ENCODE data around the gene THOC5.
A peak's percentile ranks its signal among the peaks of the same experiment; 100 is the strongest.
"Not testable (repeated sequence)": the region's sequence is repeated elsewhere in the genome, so short reads cannot be mapped to it uniquely, and the experiment has no call there.

THOC5 gene

GRCh38 chr22:29563652-29564460 lies 10.3 kb upstream of the THOC5 start:
- DNase-seq (ENCODE audit: low read depth), result no peak

GRCh38 chr22:29559853-29560252 lies 6.3 kb upstream of the THOC5 start:
- no peak for DNase-seq (ENCODE audit: low read depth)

- DNase-seq (ENCODE audit: low read depth), result no peak
Observed at GRCh38 chr22:29559030-29559429, 5.5 kb upstream of the THOC5 start.

- DNase-seq (ENCODE audit: low read depth), result peak; percentile 53
Observed at GRCh38 chr22:29555065-29555644, 1.6 kb upstream of the THOC5 start.

GRCh38 chr22:29552357-29552756 lies 1.2 kb downstream of the THOC5 start:
- not testable (repeated sequence) for DNase-seq (ENCODE audit: low read depth)

GRCh38 chr22:29550005-29550404 lies 3.6 kb downstream of the THOC5 start:
- DNase-seq (ENCODE audit: low read depth), result no peak

GRCh38 chr22:29545045-29545444 lies 8.5 kb downstream of the THOC5 start:
- not testable (repeated sequence) for DNase-seq (ENCODE audit: low read depth)

GRCh38 chr22:29541845-29542244 lies 11.7 kb downstream of the THOC5 start:
- DNase-seq (ENCODE audit: low read depth), result no peak

- no peak for DNase-seq (ENCODE audit: low read depth)
Observed at GRCh38 chr22:29539105-29539504, 14.5 kb downstream of the THOC5 start.

GRCh38 chr22:29536411-29536810 lies 17.1 kb downstream of the THOC5 start:
- no peak for DNase-seq (ENCODE audit: low read depth)

GRCh38 chr22:29531419-29531818 lies 22.1 kb downstream of the THOC5 start:
- no peak for DNase-seq (ENCODE audit: low read depth)

GRCh38 chr22:29530716-29531115 lies 22.8 kb downstream of the THOC5 start:
- DNase-seq (ENCODE audit: low read depth), result no peak

- DNase-seq (ENCODE audit: low read depth), result no peak
Observed at GRCh38 chr22:29528144-29528543, 25.4 kb downstream of the THOC5 start.

GRCh38 chr22:29524442-29525191 lies 28.9 kb downstream of the THOC5 start:
- no peak for DNase-seq (ENCODE audit: low read depth)

GRCh38 chr22:29523761-29524160 lies 29.8 kb downstream of the THOC5 start:
- no peak for DNase-seq (ENCODE audit: low read depth)

GRCh38 chr22:29521526-29521925 lies 32.0 kb downstream of the THOC5 start:
- no peak for DNase-seq (ENCODE audit: low read depth)

GRCh38 chr22:29520851-29521250 lies 32.7 kb downstream of the THOC5 start:
- DNase-seq (ENCODE audit: low read depth), result peak; percentile 15

- DNase-seq (ENCODE audit: low read depth), result no peak
Observed at GRCh38 chr22:29519996-29520395, 33.6 kb downstream of the THOC5 start.

- DNase-seq (ENCODE audit: low read depth), result no peak
Observed at GRCh38 chr22:29518427-29518826, 35.1 kb downstream of the THOC5 start.

- DNase-seq (ENCODE audit: low read depth), result no peak
Observed at GRCh38 chr22:29517215-29517908, 36.2 kb downstream of the THOC5 start.

GRCh38 chr22:29512031-29512430 lies 41.5 kb downstream of the THOC5 start:
- DNase-seq (ENCODE audit: low read depth), result no peak

GRCh38 chr22:29511126-29511862 lies 42.3 kb downstream of the THOC5 start:
- DNase-seq (ENCODE audit: low read depth), result no peak
